Measurements from ENCODE around the gene MCC. TPM values are rescaled to one million over a fixed set of nuclear protein-coding genes. Genes with fewer than 3 reads are reported as not detected.

Gene MCC
- total RNA-seq, 1 experiment from 2014 or later, result 7.6 TPM

GRCh38 chr5:113435575-113435974 is 52.7 kb downstream of the MCC start:
- Histone ChIP-seq H3T11ph (ENCODE audit: low read length) (no peak overlapping the region), H2BK15ac (ENCODE audit: low read depth, low read length) (no peak overlapping the region), H2AFZ (ENCODE audit: low read length) (no peak overlapping the region), H2BK5ac (ENCODE audit: insufficient read length, low read length) (no peak overlapping the region), H3K4me2 (ENCODE audit: insufficient read depth, insufficient read length, low read length) (no peak overlapping the region), H4K5ac (ENCODE audit: insufficient read length, low read depth, low read length) (no peak overlapping the region), H3K56ac (ENCODE audit: insufficient read length, low read depth, low read length) (no peak overlapping the region), H3K9me3 (ENCODE audit: control insufficient read depth, low read depth, low read length) (no peaks in the 10 kb centered on the region), H2BK20ac (ENCODE audit: low read depth, low read length, poor library complexity, severe bottlenecking) (no peak overlapping the region), H4K8ac (replicated peaks; ENCODE audit: insufficient read length, low read depth, low read length) (no peak overlapping the region), H3K4ac (ENCODE audit: low read depth, low read length) (no peak overlapping the region), H3K79me2 (ENCODE audit: insufficient read depth, low read length) (no peaks in the 10 kb centered on the region), H3K79me1 (ENCODE audit: insufficient read depth, low read depth, low read length, poor library complexity, severe bottlenecking) (no peaks in the 10 kb centered on the region), H2BK12ac (ENCODE audit: insufficient read length, low read depth, low read length) (no peak overlapping the region), H4K20me1 (ENCODE audit: control insufficient read depth, insufficient read depth, insufficient read length) (no peaks in the 10 kb centered on the region), H3K9ac (ENCODE audit: extremely low read depth, insufficient read length, low read length) (no peak overlapping the region), H3K18ac (ENCODE audit: insufficient read length, low read depth, low read length) (no peak overlapping the region), H3K27me3 (ENCODE audit: insufficient read depth, low read length) (no peaks in the 10 kb centered on the region; the same call in 1 of the 2 replicates), H2BK120ac (ENCODE audit: low read depth, low read length, poor library complexity, severe bottlenecking) (no peak overlapping the region), H3K27ac (ENCODE audit: insufficient read length, low read depth, low read length) (no peak overlapping the region), H4K91ac (ENCODE audit: insufficient read length, low read depth, low read length) (no peak overlapping the region), H3K14ac (ENCODE audit: insufficient read depth, low read length) (no peak overlapping the region), H3K23ac (ENCODE audit: insufficient read length, low read depth, low read length) (no peak overlapping the region), H2AK5ac (ENCODE audit: insufficient read length, low read length) (no peak overlapping the region), H3K4me1 (ENCODE audit: insufficient read depth, low read length) (no peaks in the 10 kb centered on the region), H3K23me2 (ENCODE audit: insufficient read length, low read depth, low read length, poor library complexity, severe bottlenecking) (no peaks in the 10 kb centered on the region)
- no CpG with 5 or more reads among the region's 4 CpGs for WGBS (ENCODE audit: extremely low coverage, insufficient read length, low lambda C conversion rate)
- Mint-ChIP-seq H3K4me1 (no peaks in the 10 kb centered on the region), H3K27ac (no peak overlapping the region), H3K9me3 (peaks cover 0 to 2% of the 10 kb centered on the region in 2 experiments; a peak in 1 of 5 replicates), H3K4me3 (no peak overlapping the region), H3K36me3 (ENCODE audit: insufficient read depth in 1 of 3, low read depth in 3 of 3) (no peaks in the 10 kb centered on the region; a peak in 1 of 7 replicates), H3K27me3 (ENCODE audit: low read depth) (no peaks in the 10 kb centered on the region; the same call in 1 of the 2 replicates)
- DNase-seq, result no peak
- no peak for TF ChIP-seq CTCF (conservative IDR thresholded peaks at IDR 0.05)

All from H9 (cell line).